HG03060 (cell line): ENCODE data around the gene AMHR2.

Source experiments
- ATAC-seq: cut with Tn5 transposase; IDR thresholded peaks from one replicate; pipeline ENCODE4 v1.9.1; 2021; ENCODE audit warnings: low read depth, moderate number of reproducible peaks; ENCODE audit not compliant: unreplicated experiment

The AMHR2 gene

GRCh38 chr12:53476769-53477209 is 53.1 kb downstream of the AMHR2 start:
- ATAC-seq: no peak

GRCh38 chr12:53478865-53479264 is 55.2 kb downstream of the AMHR2 start:
- ATAC-seq: no peak

GRCh38 chr12:53479331-53479730 is 55.7 kb downstream of the AMHR2 start:
- ATAC-seq: no peak

GRCh38 chr12:53480491-53481442 is 57.1 kb downstream of the AMHR2 start:
- ATAC-seq: no peak
